NCI-H2029 (cell line): ENCODE results near the gene MAFB.

Experiments
- DNase-seq: peaks from one replicate; lab custom pipeline; 2025; lab: John Stamatoyannopoulos, UW

The MAFB gene

DNA sequence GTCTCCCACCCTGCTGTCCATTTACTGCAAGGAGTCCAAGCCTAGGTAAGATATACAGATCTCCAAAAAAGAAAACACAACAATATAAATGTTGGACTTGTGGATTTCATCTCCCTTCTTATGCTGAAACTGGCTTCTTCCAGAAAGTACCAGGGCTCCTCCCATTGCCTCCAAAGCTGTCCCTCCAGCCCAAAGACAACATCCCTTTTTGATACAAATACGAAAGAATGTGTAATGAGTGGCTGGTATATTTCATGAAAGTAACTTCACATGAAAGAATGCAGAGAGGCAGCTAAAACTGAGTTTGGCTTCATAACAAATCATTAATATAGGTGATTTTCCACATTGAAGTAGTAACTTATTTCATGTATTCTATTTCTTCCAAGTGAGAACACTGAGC is 7.9 kb downstream of the MAFB start:
- no peak for DNase-seq

DNA sequence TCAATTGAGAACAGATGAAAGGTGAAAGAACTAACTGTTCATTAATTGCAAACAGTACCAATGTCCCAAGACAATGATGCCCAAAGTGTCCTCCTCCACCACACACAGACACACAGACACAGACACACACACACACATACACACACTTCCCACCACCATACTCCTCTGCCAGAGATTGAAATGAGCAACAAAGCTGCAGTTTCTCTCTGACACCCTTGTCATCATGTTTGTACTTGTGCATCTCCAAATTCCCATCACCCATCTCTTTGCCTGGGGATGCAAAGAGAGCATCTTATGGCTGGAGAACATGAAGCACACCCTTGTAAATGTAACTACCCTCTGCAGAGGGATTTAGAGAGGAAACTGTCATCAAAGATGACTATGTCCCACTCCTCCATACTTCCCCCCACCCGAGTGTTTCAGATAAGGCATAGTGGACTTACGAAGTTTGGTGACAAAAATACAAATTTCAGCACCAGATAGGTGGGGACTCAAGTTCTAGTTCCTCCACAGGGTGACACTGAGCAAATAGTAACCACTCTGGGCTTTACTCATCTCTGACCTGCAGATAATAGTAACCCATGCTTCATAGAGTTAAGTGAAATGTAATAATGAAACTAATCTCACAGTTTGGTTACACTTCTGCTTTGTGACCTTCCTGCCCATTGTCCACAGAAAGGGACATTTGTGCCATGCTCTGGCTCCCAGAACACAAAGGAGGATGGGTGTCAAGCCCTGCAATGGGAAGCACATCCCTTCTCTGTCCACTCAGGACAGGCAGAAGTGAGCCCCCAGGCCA is 8.7 kb downstream of the MAFB start:
- DNase-seq = no peak

DNA sequence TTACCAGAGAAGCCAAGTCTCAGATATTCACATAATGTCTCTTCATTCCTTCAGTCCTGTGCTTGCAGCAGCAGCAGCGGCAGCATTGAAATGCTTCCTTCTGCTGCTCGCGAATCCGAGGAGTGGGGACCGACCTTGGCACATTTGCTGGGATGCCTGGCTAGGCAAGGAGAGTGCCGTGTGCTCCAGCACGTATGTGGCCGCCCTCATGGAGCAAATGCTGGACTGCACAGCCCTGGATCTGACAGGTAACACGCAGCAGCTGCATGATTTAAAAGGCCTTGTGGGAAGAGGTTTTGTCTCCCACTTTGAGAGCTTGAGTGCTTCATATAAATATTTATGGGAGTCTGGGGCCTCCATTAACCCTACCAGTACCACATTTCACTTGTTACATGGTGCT is 9.9 kb downstream of the MAFB start:
- no peak for DNase-seq

DNA sequence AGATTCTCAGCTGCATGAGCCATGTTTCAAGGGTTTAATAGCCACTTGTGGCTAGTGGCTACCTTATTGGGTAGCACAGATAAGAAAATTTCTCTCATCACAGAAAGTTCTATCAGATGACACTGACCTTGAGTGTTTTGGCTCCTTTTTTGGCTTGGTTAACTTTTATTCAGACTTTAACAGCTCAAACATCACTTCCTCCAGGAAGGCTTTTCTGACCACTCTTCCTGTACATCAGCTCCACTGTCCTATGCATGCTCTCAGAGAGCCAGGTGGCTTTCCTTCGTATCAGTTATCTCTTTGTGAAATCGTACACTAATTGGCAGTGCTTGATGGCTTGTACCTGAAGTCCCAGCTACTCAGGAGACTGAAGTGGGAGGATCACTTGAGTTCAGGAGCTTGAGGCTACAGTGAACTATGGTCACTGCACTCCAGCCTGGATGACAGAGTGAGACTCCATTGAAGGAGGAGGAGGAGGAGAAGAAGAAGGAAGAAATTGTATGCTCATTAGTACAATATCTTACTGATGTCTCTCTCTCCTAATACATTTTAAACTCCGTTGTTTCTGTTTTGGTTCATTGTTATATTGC is 10.7 kb downstream of the MAFB start:
- DNase-seq = peak; percentile 82

DNA sequence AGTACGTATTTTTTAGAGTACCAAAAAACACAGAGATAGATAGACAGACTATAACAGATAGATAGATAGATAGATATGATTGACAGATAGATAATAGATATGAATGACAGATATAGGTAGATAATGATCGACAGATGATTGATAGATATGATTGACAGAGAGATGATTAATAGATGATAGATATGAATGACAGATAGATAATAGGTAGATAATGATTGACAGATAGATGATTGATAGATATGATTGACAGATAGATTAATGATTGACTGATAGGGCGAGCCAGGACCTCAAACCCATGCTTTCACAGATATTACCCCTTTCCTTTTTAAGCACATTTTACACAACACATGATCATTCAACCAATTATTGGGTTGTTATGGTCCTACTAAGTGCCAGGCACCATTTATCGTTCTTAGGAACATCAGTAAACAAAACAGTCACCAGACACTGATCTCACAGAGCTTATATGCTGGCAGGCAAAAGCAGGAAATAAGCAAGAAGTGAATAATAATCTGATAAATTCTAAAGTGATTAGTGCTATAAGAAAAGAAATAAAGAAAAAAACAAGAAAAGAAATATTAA is 11.6 kb downstream of the MAFB start:
- DNase-seq = no peak

DNA sequence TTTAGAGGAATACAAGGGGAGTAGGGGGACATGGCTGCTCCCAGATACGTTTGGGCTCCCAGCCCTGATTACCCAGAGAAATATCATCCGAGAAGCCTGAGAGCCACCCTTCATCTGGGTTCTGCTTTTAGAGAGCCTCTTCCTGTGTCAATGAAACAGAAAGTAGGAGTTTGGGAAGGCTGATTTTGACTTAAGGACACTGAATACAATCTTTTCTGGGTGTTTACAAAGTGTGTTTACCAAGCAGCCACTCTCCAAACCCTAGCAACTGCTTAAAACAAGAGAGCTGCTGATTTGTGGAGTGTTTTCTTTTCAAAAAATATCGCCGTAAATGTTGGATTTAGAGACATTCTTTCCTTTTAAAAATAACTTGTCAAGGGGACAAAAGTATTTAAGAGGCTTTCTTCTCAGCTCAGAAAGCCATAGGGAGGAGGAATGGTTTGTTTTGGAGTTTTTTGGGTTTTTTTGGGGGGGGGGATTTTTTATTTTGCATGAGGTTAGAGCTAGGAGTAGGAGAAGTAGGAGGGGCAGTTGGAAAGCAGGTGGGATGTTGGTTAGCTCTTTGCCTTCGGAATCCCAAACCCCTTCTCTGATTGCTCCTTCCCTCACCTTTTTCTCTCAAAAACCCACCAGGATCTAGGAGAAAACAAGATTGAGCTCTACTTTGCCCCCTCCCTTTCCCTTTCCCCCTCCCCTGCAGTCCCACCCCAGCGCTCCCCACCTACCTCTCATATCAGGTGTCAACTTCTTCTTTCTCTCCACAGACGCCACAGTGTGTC is 12.4 kb downstream of the MAFB start:
- peak; percentile 5 for DNase-seq

DNA sequence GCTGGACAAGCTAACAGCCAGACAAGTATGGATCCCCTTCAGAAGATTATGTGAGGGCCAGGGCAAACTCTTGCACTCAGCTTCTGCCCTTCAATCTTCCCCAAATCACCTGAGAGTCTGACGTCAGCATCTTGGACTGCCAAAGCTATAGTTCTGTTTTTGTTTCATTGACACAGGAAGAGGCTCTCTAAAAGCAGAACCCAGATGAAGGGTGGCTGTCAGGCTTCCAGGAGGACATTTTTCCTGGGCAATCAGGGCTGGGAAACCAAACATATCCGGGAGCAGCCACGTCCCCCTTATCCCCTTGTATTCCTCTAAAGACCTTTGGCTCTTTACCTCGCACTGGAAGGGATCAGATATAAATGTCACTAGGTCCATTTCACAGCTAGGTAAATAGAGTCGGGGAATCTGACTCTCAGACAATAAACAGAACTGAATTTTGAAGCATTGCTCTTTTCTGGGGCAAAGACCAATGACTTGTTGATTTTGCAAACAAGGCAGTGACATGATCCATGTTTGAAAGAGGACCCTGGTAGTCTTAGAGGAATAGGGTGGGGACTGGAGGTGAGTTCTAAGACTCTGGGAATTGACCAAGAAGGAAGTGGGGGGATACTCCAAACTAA is 13.3 kb downstream of the MAFB start:
- DNase-seq = no peak

DNA sequence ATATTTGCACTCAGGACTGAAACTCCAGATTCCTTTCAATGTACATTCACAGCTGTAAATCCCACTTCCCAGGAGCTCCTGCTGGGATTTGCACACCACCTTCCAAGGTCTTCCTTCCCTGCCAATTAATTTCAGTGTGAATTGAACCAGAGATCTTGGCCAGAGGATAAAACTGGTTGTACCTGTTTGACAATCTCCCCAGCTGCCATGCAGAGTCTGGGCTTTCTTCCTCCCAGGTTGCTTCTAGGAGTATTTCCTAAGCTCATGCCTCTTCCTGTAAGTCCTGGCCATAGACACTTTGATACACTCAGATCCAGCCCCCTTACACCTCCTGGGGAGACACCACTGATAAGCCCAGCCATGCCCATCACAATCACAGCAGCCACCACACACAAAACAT is 15.6 kb downstream of the MAFB start:
- peak; percentile 5 for DNase-seq

DNA sequence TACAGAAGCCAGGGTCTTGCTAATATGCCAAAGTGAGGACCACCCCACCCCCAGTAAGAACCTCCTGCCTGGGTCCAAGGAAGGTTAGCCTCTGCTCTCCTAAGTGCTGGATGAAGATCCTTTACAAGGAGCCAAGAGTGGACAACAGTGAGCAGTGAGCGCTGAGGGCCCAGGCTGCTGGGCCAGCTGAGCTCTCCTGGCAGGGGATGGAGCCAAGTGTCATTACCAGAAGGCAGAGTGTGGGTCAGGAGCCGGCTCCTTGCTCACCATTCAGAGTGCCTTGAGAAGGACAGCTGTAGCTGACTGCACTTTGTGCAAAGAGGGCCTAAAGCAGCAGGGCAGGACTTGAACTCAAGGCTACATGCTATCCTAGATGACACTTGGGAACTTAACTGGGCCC is 16.9 kb downstream of the MAFB start:
- DNase-seq = no peak

DNA sequence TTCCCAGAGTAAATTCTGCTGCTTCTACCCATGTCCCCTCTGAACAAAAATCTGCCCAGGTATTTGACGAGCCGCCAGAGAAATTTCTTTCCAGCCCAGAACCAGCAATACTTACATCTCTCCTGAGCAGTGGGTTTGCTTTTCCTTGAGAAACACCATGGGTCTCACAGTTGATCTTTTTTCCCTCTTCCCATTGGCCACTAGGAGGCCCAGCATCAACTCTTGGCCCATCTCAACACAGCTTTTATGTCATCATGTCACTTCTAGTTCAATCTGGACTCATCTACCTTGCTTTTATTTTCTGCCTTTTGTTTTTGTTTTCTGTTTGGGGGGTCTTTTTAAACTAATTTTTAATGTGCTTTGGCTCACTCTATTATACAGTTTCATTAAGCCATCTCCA is 18.8 kb downstream of the MAFB start:
- DNase-seq = no peak

DNA sequence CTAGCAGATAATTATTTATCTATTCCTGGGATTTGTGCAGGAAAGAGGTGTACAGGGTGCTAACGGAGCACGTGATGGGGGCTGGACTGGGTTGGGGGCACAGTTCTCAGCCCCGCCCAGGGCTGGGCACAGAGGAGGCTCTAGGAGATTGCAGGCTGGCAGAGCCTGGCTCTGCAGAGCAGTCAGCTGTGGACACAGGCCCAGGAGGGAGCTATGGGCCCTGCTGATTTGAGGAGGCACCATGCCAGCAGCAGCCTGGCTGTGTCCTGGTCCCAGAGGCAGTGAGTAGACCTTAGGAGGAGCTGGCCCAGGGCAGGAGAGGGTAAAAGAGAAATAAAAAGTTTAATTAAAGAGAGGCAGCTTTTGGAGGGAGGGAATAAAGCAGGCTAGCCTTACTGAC is 19.3 kb downstream of the MAFB start:
- no peak for DNase-seq

DNA sequence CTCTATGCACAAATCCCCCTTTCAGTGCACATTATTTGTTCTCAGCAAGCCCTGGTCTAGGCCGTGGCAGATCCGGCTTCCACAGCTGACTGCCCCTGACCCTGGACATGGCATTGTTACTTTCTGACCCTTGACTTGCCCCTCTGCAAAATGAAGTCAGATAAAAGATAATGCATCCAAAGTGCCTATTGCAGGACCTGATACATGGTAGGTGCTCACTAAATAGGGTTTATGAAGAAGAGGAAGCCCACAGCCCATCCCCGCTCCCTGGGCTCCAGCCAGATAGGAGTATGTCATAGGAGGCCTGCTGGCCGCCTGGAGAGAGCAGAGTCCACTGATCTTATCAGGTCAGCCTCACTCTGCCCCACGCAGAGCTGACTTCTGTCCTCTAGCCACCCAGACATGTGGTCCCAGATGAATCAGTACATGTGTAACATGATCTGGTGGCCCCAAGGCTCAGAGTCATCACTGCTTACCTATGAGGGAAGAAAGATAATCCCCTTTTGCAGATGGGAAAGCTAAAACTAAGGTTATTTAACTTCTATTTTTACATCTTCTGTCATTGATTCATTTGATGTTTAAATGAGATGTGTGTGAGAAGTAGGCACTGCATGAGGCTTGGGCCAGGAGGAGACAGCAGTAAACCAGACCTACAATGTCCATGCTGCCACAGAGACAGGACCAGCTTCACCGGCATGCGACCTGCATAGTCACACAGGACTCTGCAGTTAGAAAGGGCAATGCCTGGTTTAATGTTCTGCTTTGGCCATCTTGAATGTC is 20.4 kb downstream of the MAFB start:
- no peak for DNase-seq

DNA sequence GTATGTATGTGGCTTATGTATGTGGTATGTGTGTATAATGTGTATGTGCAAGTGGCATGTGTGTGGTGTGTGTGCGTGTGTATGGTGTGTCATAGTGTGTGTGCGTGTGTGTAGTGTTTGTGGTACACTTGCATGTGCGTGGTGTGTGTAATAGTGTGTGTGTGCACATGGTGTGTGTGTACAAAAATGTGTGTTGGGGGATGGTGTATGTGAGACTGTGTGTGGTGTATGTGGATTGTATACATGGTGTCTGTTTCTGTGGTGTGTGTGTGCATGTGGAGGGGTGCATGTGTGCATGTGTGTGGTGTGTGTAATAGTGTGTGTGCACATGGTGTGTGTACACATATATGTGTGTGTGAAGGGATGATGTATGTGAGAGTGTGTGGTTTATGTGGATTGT is 21.5 kb downstream of the MAFB start:
- DNase-seq = no peak

DNA sequence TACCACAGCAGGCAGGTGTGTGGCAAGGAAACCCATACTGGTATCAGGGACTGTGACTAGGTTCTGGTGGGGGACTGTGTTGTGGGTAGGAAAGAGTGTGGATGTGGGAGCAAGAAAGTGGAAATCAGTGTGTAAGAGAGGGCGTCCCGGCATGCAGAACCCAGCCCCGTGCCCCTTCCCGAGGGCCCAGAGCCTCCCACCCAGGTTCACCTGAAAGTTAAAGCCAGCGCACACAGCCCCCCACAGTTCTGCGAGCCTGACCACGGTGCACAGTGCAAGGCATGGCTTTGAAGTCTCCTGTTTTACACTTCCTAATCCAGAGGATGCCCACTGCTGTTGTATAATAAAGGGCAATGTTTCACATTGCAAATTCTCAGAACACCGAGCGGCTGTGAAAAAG is 22.7 kb downstream of the MAFB start:
- no peak for DNase-seq

DNA sequence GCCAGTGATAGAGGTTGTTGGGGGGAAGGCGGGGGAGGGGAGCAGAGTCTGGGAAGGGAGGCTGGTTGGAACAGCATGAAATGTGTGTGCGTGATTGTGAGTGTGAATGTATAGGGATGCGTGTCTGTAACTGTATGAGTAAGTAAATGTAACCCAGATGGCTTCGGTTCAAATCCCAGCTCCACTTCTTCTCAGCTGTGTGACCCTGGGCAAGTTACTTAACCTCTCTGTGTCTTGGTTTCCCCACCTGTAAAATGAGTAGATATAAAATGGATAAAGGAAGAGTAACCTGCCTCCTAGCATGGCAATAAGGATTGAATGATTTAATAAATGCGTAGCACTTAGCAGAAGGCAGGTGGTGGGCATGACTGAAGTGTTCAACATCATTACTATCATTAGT is 24.1 kb downstream of the MAFB start:
- DNase-seq = no peak

DNA sequence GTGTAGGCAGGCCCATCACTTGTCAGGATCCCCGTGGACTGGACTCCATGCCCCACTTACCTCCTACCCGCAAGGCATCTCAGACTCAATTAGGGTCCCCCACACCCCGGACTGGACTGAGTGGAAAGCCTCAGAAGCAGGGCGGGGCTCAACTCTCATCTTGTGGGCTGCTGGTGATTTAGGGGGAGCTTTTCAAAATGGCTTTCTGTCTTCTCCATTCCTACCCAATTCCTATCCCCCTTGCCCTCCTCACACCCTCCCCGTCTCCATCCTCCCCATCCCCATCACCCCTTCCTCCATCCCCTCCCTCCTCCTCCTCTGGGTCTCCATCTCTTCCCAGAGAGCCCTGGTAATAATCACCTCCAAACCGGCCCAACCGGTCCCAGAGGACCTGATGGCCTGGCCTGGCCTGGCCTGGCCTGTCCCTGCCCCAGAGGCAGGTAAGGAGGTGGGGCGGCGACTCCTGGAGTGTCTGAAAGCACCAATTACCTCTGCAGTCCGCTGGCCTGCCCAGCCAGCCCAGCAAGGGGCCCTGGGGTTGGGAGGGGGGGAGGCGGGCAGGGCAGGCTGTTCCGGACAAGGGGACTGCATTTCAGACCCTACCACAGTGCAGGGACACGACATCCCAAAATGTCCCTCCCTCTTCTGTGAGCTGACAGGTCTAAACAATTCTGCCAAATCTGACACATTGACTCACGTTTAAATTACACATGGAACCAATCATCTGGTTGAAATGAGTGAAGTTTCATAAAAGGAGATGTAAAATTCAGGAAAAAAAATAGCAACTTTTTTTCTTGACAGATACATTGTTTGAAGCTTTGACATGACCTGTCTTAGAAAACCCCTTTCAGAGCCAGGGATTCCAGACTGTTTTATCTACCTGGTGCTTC is 24.8 kb downstream of the MAFB start:
- no peak for DNase-seq

DNA sequence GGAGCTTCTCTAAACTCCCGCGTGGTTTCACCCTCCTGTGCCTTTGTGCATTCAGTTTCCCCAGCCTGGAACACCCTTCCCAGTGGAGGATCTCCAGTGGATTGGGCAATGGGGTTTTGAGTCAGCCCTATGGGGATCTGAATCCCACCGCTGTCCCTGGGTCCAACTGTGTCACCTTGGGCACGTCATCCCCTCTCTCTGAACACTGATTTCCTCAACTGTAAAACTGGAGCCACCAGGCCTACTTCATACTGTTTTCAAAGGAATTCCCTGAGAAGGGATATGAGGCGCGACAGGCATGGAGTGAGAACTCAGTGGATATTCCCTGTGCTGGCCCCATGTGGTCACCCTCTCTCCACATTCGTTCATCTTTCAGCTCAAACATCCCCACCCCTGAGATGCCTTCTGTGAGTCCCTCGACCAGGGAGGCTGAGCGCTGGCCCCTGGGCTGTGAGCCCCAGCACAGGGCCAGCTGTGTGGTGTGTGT is 25.7 kb downstream of the MAFB start:
- no peak for DNase-seq

DNA sequence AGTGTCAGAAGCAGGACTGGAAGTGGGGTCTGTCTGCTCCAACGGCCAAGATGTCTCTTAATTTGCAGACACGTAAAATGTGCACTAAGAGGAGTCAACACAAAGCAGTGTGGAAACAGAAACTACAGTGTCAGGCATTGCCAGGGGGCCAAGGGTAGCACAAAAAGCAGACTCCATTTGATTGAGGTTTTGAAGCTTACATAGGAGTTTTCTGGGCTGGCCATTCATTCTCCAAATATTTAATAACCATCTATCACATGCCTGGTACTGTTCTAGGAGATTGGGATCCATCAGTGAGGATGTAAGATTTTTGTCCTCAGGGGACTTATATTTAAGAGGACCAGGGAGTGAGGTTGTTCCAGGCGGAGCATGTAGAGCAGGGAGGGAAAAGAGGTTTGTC is 29.5 kb downstream of the MAFB start:
- DNase-seq = no peak

DNA sequence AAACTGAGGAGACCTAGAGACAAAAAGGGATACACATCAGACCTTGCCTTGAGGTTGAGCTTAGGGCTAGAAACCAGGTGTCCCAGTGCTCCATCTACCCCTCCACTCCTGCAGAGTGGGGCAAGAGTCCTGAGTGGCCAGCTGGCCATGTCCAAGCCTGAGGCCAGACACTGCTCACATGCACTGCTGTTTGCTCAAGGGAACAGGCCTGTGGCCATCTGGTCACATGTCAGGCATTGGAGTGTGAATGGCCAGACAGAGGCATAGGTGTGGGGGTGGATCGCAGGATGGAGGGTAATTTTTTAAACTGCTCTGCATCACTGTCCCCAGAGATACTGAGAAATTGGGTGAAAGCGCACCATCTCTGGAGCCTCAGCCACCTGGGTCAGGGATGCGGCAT is 30.5 kb downstream of the MAFB start:
- no peak for DNase-seq

DNA sequence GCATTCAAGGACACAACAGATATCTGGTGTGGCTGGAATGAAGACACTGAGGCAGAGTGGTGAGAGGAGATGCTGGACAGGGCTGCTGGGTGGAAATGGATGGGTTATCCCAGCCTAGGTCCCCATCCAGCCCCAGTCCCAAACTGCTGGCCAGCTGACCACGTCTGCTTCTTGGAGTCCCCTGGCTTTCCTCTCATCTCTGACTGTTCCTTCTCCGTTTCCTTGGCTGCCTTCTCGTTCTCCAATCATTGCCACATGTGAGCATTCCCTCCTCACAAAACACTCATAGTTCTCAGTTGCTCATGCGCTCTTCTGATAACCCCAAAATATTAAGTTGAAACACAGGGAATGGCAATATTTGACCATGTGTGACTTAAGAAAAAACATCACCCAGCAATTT is 31.5 kb downstream of the MAFB start:
- DNase-seq = no peak
